WTC11 (cell line): Measurements from ENCODE around the gene ATP6V1G2. TPM values are rescaled to one million over a fixed set of nuclear protein-coding genes. Genes with fewer than 3 reads are reported as not detected.

Experiments used
- ATAC-seq: fragments of 200-7000 bp; cut with Tn5 transposase; 2 replicates; pipeline ENCODE4 v1.10.0; 2021; ENCODE audit warnings: mild to moderate bottlenecking, moderate library complexity
- CTCF ChIA-PET: fragments of 300-600 bp; sonication (Branson Sonifier 250); formaldehyde crosslinking; loops from one replicate; lab custom pipeline; 2021; ENCODE audit warnings: antibody characterized with exemption; lab: Charles Lee
- POLR2A ChIA-PET: fragments of 350-600 bp; sonication (Branson Sonifier 250); formaldehyde crosslinking; loops from one replicate; lab custom pipeline; 2021; ENCODE audit warnings: antibody characterized with exemption; lab: Charles Lee
- DNase-seq: peaks from one replicate; pipeline ENCODE4 v3.0.0; 2021; ENCODE audit warnings: low spot score
- H3K27ac Mint-ChIP-seq: 2 replicates; pipeline ENCODE4 v1.8.0; 2021; ENCODE audit warnings: mixed read lengths
- H3K27me3 Mint-ChIP-seq: 2 replicates; pipeline ENCODE4 v1.8.0; 2021; ENCODE audit warnings: low read depth, mild to moderate bottlenecking, moderate library complexity, mixed read lengths
- H3K36me3 Mint-ChIP-seq: 2 replicates; pipeline ENCODE4 v1.8.0; 2021; ENCODE audit warnings: mixed read lengths
- H3K4me1 Mint-ChIP-seq: 2 replicates; pipeline ENCODE4 v1.8.0; 2022; ENCODE audit warnings: mixed read lengths
- H3K4me3 Mint-ChIP-seq: 2 replicates; pipeline ENCODE4 v1.8.0; 2021; ENCODE audit warnings: mild to moderate bottlenecking, moderate library complexity, mixed read lengths
- H3K9me3 Mint-ChIP-seq: 2 replicates; pipeline ENCODE4 v1.8.0; 2021; ENCODE audit warnings: mixed read lengths
- ATF3 ChIP-seq: sonication (generic); formaldehyde crosslinking; conservative IDR thresholded peaks from 2 replicates; pipeline ENCODE4 v1.8.1; 2022; ENCODE audit warnings: mild to moderate bottlenecking, missing genetic modification reagents
- E2F5 ChIP-seq: sonication (generic); formaldehyde crosslinking; IDR thresholded peaks from 2 replicates; pipeline ENCODE4 v1.8.1; 2022; ENCODE audit warnings: mild to moderate bottlenecking, moderate library complexity, missing genetic modification reagents
- FOXK1 ChIP-seq: sonication (generic); formaldehyde crosslinking; IDR thresholded peaks from 2 replicates; pipeline ENCODE4 v1.8.0; 2022; ENCODE audit warnings: mild to moderate bottlenecking, moderate library complexity, missing genetic modification reagents
- GRHL2 ChIP-seq: fragments of 250-450 bp; sonication (Bioruptor Pico); IDR thresholded peaks from 2 replicates; pipeline ENCODE4 v1.8.0; 2022; ENCODE audit warnings: mild to moderate bottlenecking, moderate library complexity; ENCODE audit not compliant: insufficient replicate concordance, severe bottlenecking
- IRF2 ChIP-seq: sonication (generic); formaldehyde crosslinking; IDR thresholded peaks from 2 replicates; pipeline ENCODE4 v1.8.0; 2022; ENCODE audit warnings: low read depth, missing genetic modification reagents, borderline replicate concordance
- NFE2L1 ChIP-seq: sonication (generic); formaldehyde crosslinking; IDR thresholded peaks from 2 replicates; pipeline ENCODE4 v1.8.1; 2023; ENCODE audit warnings: missing genetic modification reagents
- NR1H2 ChIP-seq: sonication (generic); formaldehyde crosslinking; IDR thresholded peaks from 2 replicates; pipeline ENCODE4 v1.9.0; 2021; ENCODE audit warnings: mild to moderate bottlenecking, moderate library complexity, missing genetic modification reagents
- NR3C1 ChIP-seq: sonication (generic); formaldehyde crosslinking; conservative IDR thresholded peaks from 2 replicates; pipeline ENCODE4 v1.8.1; 2023; ENCODE audit warnings: low read depth, mild to moderate bottlenecking, missing genetic modification reagents
- PRRX2 ChIP-seq: fragments of 250-450 bp; sonication (Bioruptor Pico); IDR thresholded peaks from 2 replicates; pipeline ENCODE4 v1.8.0; 2021; ENCODE audit warnings: mild to moderate bottlenecking
- SMAD4 ChIP-seq: sonication (generic); formaldehyde crosslinking; IDR thresholded peaks from 2 replicates; pipeline ENCODE4 v1.8.0; 2022; ENCODE audit warnings: mild to moderate bottlenecking, missing genetic modification reagents
- TCF7 ChIP-seq: sonication (generic); formaldehyde crosslinking; IDR thresholded peaks from 2 replicates; pipeline ENCODE4 v1.8.0; 2022; ENCODE audit warnings: mild to moderate bottlenecking, low read depth, missing genetic modification reagents, moderate library complexity
- TEAD1 ChIP-seq: sonication (generic); formaldehyde crosslinking; IDR thresholded peaks from 2 replicates; pipeline ENCODE4 v1.8.0; 2022; ENCODE audit warnings: mild to moderate bottlenecking, missing genetic modification reagents
- TEAD4 ChIP-seq: sonication (generic); formaldehyde crosslinking; IDR thresholded peaks from 2 replicates; pipeline ENCODE4 v1.8.0; 2022; ENCODE audit warnings: mild to moderate bottlenecking, missing genetic modification reagents
- ZNF219 ChIP-seq: sonication (generic); formaldehyde crosslinking; IDR thresholded peaks from 2 replicates; pipeline ENCODE4 v1.8.0; 2023; ENCODE audit warnings: missing genetic modification reagents, mild to moderate bottlenecking, borderline replicate concordance
- total RNA-seq: library from RNA; stranded (reverse); gene quantifications from 3 replicates; pipeline ENCODE4 v1.2.3, GENCODE V29; 2021
- TF ChIP-seq, protein P1 (sequence below): sonication (generic); formaldehyde crosslinking; IDR thresholded peaks from 2 replicates; pipeline ENCODE4 v1.8.0; 2023; ENCODE audit warnings: missing genetic modification reagents, mild to moderate bottlenecking, borderline replicate concordance
- TF ChIP-seq, protein P2 (sequence below): sonication (generic); formaldehyde crosslinking; IDR thresholded peaks from 2 replicates; pipeline ENCODE4 v1.8.0; 2023; ENCODE audit warnings: mild to moderate bottlenecking, missing genetic modification reagents
- TF ChIP-seq, protein P3 (sequence below): sonication (generic); formaldehyde crosslinking; IDR thresholded peaks from 2 replicates; pipeline ENCODE4 v1.8.0; 2023; ENCODE audit warnings: missing genetic modification reagents

The ATP6V1G2 gene
- total RNA-seq, 1 experiment from 2014 or later: 4.0 TPM

DNA sequence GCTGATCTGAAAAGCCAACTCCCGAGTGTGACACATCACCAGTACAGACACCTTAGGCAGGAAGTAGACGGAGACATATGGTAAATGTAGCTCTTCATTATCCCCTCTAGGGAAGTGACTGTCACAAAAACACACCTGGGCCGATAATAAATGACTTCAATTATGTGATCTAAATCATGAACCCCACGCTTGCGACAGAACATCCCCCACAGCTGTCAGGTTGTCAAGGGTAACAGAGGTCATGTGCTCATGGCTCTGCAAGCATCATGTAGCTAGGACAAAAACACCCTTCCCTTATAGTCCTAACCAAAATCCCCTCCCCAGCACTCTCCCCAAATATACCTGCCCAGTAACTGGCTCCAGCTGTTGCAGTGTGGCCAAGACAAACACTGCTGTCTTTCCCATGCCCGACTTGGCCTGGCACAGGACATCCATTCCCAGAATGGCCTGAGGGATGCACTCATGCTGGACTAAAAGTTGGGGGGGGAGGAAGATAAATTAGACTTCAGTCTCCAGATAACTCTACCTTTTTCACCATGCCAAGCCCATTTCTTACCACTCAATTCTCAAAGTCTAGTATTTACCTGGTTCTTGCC is 7.5 kb downstream of the ATP6V1G2 start (continued):
- TF ChIP-seq, protein P1, sequence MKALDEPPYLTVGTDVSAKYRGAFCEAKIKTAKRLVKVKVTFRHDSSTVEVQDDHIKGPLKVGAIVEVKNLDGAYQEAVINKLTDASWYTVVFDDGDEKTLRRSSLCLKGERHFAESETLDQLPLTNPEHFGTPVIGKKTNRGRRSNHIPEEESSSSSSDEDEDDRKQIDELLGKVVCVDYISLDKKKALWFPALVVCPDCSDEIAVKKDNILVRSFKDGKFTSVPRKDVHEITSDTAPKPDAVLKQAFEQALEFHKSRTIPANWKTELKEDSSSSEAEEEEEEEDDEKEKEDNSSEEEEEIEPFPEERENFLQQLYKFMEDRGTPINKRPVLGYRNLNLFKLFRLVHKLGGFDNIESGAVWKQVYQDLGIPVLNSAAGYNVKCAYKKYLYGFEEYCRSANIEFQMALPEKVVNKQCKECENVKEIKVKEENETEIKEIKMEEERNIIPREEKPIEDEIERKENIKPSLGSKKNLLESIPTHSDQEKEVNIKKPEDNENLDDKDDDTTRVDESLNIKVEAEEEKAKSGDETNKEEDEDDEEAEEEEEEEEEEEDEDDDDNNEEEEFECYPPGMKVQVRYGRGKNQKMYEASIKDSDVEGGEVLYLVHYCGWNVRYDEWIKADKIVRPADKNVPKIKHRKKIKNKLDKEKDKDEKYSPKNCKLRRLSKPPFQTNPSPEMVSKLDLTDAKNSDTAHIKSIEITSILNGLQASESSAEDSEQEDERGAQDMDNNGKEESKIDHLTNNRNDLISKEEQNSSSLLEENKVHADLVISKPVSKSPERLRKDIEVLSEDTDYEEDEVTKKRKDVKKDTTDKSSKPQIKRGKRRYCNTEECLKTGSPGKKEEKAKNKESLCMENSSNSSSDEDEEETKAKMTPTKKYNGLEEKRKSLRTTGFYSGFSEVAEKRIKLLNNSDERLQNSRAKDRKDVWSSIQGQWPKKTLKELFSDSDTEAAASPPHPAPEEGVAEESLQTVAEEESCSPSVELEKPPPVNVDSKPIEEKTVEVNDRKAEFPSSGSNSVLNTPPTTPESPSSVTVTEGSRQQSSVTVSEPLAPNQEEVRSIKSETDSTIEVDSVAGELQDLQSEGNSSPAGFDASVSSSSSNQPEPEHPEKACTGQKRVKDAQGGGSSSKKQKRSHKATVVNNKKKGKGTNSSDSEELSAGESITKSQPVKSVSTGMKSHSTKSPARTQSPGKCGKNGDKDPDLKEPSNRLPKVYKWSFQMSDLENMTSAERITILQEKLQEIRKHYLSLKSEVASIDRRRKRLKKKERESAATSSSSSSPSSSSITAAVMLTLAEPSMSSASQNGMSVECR (CRISPR knock-in tag): no peak
- TF ChIP-seq NR1H2 (CRISPR knock-in tag): no peak
- TF ChIP-seq ZNF219: no peak
- TF ChIP-seq FOXK1 (CRISPR knock-in tag): no peak
- TF ChIP-seq TEAD4 (CRISPR knock-in tag): no peak
- no peak for TF ChIP-seq NR3C1 (CRISPR knock-in tag)

GRCh38 chr6:31535538-31536324 is 10.7 kb downstream of the ATP6V1G2 start:
- DNase-seq (no peak), ATAC-seq (no peak)
- ChIA-PET POLR2A (interaction anchor here (0.6 kb wide), 2 partner anchors 136 to 263 kb away, joined by 4 to 6 read pairs; no protein-coding TSS in a partner anchor), CTCF (interaction anchor here (1.0 kb wide), 1 partner anchor 11 kb away, joined by 3 read pairs; the partner anchor contains the start of gene ATP6V1G2)
- Mint-ChIP-seq H3K27me3 (no peaks in the 10 kb centered on the region), H3K4me3 (no peak overlapping the region), H3K27ac (peak overlapping the region; percentile 68), H3K4me1 (peaks cover 50% of the 10 kb centered on the region), H3K9me3 (no peaks in the 10 kb centered on the region), H3K36me3 (peaks cover 93% of the 10 kb centered on the region)
- no peak for TF ChIP-seq SMAD4 (CRISPR knock-in tag)
- TF ChIP-seq, protein P2, sequence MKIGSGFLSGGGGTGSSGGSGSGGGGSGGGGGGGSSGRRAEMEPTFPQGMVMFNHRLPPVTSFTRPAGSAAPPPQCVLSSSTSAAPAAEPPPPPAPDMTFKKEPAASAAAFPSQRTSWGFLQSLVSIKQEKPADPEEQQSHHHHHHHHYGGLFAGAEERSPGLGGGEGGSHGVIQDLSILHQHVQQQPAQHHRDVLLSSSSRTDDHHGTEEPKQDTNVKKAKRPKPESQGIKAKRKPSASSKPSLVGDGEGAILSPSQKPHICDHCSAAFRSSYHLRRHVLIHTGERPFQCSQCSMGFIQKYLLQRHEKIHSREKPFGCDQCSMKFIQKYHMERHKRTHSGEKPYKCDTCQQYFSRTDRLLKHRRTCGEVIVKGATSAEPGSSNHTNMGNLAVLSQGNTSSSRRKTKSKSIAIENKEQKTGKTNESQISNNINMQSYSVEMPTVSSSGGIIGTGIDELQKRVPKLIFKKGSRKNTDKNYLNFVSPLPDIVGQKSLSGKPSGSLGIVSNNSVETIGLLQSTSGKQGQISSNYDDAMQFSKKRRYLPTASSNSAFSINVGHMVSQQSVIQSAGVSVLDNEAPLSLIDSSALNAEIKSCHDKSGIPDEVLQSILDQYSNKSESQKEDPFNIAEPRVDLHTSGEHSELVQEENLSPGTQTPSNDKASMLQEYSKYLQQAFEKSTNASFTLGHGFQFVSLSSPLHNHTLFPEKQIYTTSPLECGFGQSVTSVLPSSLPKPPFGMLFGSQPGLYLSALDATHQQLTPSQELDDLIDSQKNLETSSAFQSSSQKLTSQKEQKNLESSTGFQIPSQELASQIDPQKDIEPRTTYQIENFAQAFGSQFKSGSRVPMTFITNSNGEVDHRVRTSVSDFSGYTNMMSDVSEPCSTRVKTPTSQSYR: no peak

GRCh38 chr6:31534521-31535040 is 11.8 kb downstream of the ATP6V1G2 start:
- TF ChIP-seq TEAD1: no peak
- TF ChIP-seq PRRX2 (CRISPR knock-in tag): no peak
- no peak for TF ChIP-seq GRHL2 (CRISPR knock-in tag)
- TF ChIP-seq ATF3: no peak
- no peak for TF ChIP-seq TCF7 (CRISPR knock-in tag)
- no peak for TF ChIP-seq NFE2L1 (CRISPR knock-in tag)
- no peak for TF ChIP-seq IRF2 (CRISPR knock-in tag)
- TF ChIP-seq E2F5 (CRISPR knock-in tag): no peak
- TF ChIP-seq, protein P3, sequence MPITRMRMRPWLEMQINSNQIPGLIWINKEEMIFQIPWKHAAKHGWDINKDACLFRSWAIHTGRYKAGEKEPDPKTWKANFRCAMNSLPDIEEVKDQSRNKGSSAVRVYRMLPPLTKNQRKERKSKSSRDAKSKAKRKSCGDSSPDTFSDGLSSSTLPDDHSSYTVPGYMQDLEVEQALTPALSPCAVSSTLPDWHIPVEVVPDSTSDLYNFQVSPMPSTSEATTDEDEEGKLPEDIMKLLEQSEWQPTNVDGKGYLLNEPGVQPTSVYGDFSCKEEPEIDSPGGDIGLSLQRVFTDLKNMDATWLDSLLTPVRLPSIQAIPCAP (CRISPR knock-in tag): no peak
- DNase-seq (no peak), ATAC-seq (no peak)
- Mint-ChIP-seq H3K4me1 (peaks cover 51% of the 10 kb centered on the region), H3K9me3 (no peaks in the 10 kb centered on the region), H3K27ac (peak overlapping the region; percentile 68), H3K36me3 (peaks cover 93% of the 10 kb centered on the region), H3K4me3 (no peak overlapping the region), H3K27me3 (no peaks in the 10 kb centered on the region)
- CTCF ChIA-PET: no interaction called here
- POLR2A ChIA-PET: no interaction called here
